Inflammatory macrophage treated with lipopolysaccharide for 1 hour (primary cell): ENCODE results near the gene PLSCR2.
"Not testable (repeated sequence)": the region's sequence is repeated elsewhere in the genome, so short reads cannot be mapped to it uniquely, and the experiment has no call there.

Source experiments
- DNase-seq, 2 donors: peaks; one replicate each; pipeline ENCODE4 v3.0.0-alpha.2; 2020 to 2022

PLSCR2 gene

GRCh38 chr3:146414010-146414409 is 55.4 kb downstream of the PLSCR2 start:
- no peak for DNase-seq

DNA sequence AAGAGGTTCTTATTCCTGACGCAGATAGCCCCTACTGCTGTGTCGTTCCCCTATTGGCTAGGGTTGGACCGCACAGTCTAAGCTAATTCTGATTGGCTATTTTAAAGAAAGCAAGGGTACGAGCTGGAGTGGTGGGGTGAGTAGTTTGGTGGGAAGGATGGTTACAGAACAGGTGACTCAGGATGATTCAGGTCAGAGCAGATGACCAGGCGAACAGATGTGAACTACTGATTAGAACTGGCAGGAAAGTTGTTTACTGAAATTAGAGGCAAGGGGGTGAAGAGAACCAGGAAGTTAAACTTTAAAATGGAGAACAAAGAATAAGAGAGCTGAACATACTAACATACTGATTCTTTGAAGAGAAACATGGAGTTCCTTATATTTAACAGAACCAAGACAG is 56.6 kb downstream of the PLSCR2 start:
- not testable (repeated sequence) for DNase-seq

GRCh38 chr3:146407956-146408355 is 61.4 kb downstream of the PLSCR2 start:
- DNase-seq = no peak

DNA sequence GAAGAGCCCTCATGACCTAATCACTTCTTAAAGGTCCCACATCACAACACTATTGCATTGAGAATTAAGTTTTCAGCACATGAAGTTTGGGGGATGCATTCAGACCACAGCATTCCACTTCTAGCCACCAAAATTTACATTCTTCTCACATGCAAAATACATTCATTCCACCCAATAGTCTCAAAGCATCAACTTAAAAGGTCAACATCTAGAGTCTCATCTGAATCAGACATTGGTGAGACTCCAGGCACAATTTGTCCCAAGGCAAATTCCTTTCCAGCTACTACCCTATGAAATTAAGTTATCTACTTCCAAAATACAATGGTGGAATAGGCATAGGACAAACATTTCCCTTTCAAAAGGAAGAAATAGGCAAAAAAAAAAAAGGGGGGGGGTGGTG is 64.9 kb downstream of the PLSCR2 start:
- DNase-seq = no peak

- no peak for DNase-seq
These were observed 65.6 kb downstream of the PLSCR2 start for GRCh38 chr3:146403792-146404191.

DNA sequence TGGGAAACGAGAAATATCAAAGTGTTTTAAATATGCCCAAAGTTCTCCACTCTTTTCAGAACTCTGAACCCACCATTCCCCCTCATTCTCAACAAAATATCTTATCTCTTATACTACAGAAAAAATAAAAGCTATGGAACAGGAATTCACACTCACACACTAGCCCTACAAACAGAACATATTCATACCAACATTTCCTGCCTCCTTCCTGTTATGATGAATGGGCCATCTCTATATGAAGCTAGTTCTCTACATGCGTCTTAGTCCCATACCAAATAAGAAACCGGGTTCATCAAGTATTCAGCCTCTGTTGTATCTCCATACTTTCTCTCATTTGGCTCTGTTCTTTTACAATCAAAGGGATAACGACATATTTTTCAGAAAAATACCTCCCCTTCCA is 72.6 kb downstream of the PLSCR2 start:
- DNase-seq = no peak

DNA sequence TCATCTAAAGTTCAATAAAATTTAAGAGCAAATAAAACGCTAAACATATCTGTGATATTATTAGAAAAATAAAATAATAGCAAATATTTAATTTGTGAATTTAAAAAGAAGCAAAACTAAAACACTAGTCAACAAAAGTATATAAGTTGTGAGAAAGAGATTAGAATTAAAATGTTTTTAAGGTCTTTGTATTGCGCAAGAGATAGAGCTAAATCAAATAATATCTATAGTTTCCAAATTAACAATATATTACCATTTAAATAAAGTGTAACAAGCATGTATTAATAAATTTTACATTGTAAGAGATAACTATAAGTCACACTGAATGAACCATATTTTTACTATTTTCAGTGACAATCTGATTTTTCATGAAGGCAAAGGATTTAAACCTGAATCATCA is 74.2 kb downstream of the PLSCR2 start:
- DNase-seq = no peak

- DNase-seq = no peak
These were observed 78.4 kb downstream of the PLSCR2 start for GRCh38 chr3:146390957-146391356.

DNA sequence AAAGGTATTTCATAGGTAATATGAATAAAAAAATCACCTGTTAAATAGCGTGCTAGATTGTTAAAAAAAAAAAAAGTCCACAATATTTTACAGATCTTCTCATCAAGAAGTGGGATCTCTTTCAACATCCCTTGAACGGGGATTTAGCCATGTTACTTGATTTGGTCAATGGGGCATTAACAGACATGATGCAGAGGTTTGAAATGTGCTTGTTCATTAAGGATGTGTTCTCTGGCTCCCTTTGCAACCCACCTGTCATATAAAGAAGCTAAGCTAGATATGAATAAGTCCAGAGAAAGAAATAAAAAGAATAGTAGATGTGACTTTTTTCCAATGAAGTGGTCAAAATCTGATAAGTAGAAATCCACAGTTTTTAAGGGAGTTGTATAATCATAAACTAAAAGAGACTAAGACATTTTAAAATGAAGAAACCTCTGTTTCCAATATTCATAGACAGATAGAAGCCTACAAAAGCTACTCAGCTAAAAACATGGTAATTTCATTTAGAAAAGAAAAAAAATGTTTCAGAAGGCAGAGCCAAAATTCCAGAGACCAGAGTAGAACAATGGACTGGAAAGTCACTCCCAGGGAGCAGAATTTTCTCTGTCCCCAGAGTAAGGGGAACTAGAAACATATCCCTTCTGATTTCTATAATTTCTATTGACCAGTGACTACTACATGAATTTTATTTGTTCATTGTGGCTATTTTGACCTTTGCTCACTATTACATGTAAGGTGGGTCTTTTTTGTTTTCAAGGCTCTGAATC is 79.2 kb downstream of the PLSCR2 start:
- DNase-seq = no peak

DNA sequence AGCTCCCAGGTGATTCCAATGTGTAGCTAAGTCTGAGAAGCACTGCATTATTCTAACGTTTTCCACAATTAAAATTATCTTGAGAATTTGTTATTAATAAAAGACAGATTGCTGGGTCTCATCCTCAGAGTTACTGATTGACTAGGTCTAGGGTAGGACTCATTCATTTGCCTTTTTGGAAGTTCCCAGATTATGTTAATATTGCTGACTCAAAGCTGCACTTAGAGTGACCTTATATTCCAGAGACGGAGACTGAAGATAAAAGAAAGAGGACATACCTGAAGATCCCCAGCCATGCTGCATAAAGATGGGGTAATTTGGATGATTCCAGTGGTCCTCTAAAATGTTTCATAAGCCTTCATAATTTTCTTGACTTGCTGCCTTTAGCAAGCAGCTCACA is 81.8 kb downstream of the PLSCR2 start:
- no peak for DNase-seq

DNA sequence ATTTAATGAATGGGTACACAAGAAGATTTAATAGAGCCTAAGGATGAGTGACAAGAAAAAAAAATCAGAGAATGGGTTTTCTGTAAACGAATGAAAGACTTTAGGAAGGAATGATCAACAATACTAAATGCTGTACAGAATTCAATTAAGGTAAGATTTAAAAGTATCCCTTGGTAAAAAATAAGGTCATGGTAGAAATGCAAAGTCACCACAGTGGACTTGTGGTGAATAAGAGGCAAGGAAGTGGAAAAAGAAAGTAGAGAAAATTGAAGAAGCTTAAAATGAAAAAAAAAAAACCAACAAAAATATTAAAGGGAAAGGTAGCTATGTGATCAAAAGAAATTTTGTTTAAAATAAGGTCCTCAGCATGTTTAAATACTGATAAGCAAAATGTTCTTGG is 82.4 kb downstream of the PLSCR2 start:
- no peak for DNase-seq

DNA sequence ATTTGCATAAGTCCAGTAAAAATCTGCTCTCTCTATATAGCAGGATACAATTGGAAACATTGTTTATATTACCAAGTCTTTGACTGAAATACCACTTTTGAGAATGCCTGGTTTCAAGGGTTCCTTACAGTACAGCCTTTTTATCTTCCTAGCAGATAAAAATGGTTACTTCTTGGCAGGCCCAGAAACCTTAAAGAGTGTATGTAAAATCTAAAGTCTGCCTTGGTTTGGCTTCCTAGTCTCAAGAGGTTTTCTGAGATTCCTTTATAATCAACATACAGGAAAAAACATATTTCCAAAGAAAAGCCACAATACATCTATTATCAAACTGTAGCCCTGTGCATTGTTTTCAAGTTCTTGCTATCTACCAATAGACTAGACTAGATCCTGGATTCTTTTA is 84.6 kb downstream of the PLSCR2 start:
- DNase-seq = no peak
